Upper lobe of left lung (tissue), 4 donors: ENCODE measurements around the gene KCNMA1.

Experiments used
- EP300 ChIP-seq, 4 donors: sonication (generic); formaldehyde crosslinking; IDR thresholded peaks; one replicate each; pipeline ENCODE4 v1.5.1; 2017; ENCODE audit warnings: antibody characterized with exemption in 4 of 4, control low read depth in 2 of 4
- POLR2A ChIP-seq, 4 donors: fragments of 450-650 bp; IDR thresholded peaks; one replicate each; pipeline ENCODE4 v1.5.1; 2016 to 2017; ENCODE audit warnings: antibody characterized with exemption in 4 of 4, mild to moderate bottlenecking in 2 of 4
- POLR2AphosphoS5 ChIP-seq, 2 donors: sonication (generic); formaldehyde crosslinking; IDR thresholded peaks; one replicate each; pipeline ENCODE4 v1.5.1; 2017; ENCODE audit warnings: antibody characterized with exemption in 2 of 2
- TF ChIP-seq, protein P1 (sequence below), 6 experiments: fragments of 450-650 bp in 4 of 6; fragments of 200-600 bp in 2 of 6; sonication (generic) in 2 of 6; IDR thresholded peaks; one replicate each; pipeline ENCODE4 v1.5.1; 2016 to 2019; ENCODE audit warnings: antibody characterized with exemption in 6 of 6

- TF ChIP-seq, protein P1, sequence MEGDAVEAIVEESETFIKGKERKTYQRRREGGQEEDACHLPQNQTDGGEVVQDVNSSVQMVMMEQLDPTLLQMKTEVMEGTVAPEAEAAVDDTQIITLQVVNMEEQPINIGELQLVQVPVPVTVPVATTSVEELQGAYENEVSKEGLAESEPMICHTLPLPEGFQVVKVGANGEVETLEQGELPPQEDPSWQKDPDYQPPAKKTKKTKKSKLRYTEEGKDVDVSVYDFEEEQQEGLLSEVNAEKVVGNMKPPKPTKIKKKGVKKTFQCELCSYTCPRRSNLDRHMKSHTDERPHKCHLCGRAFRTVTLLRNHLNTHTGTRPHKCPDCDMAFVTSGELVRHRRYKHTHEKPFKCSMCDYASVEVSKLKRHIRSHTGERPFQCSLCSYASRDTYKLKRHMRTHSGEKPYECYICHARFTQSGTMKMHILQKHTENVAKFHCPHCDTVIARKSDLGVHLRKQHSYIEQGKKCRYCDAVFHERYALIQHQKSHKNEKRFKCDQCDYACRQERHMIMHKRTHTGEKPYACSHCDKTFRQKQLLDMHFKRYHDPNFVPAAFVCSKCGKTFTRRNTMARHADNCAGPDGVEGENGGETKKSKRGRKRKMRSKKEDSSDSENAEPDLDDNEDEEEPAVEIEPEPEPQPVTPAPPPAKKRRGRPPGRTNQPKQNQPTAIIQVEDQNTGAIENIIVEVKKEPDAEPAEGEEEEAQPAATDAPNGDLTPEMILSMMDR (IDR thresholded peaks at IDR 0.05), result no peak
- no peak for TF ChIP-seq EP300 (IDR thresholded peaks at IDR 0.05)
- TF ChIP-seq POLR2A (IDR thresholded peaks at IDR 0.05), result no peak
- TF ChIP-seq POLR2AphosphoS5 (IDR thresholded peaks at IDR 0.05), result no peak
Measured at GRCh38 chr10:77075926-77076325, 561.7 kb downstream of the KCNMA1 start.
